Gastroesophageal sphincter (tissue), 4 donors: ENCODE data around the gene SPAG4. TPM values are rescaled to one million over a fixed set of nuclear protein-coding genes. Genes with fewer than 3 reads are reported as not detected.

Experiments used
- ATAC-seq: fragments of 150-250 bp; one replicate; pipeline ENCODE4 v1.9.1; 2016; ENCODE audit warnings: mild to moderate bottlenecking, moderate library complexity
- H3K27ac ChIP-seq, 4 donors: fragments of 200-600 bp; sonication (generic) in 3 of 4; 1 replicate in 3 of 4; 2 replicates in 1 of 4; pipeline ENCODE4 v1.5.1; 2016 to 2019
- H3K27me3 ChIP-seq: fragments of 200-600 bp; sonication (generic); one replicate; pipeline ENCODE4 v1.5.1; 2019
- H3K36me3 ChIP-seq, 2 donors: fragments of 200-600 bp; sonication (generic); one replicate each; pipeline ENCODE4 v1.5.1; 2019; ENCODE audit warnings: control low read depth in 1 of 2
- H3K4me1 ChIP-seq, 3 donors: fragments of 200-600 bp; sonication (generic); 1 replicate in 2 of 3; 2 replicates in 1 of 3; pipeline ENCODE4 v1.5.1; 2016 to 2019; ENCODE audit warnings: control low read depth in 2 of 3
- H3K4me3 ChIP-seq, 2 donors: fragments of 200-600 bp; sonication (generic); one replicate each; pipeline ENCODE4 v1.5.1; 2019; ENCODE audit warnings: mild to moderate bottlenecking in 1 of 2, moderate library complexity in 1 of 2
- H3K9me3 ChIP-seq, 3 donors: fragments of 200-600 bp; sonication (generic); one replicate each; pipeline ENCODE4 v1.5.1; 2017 to 2019; ENCODE audit warnings: control low read depth in 2 of 3
- EP300 ChIP-seq: sonication (generic); formaldehyde crosslinking; IDR thresholded peaks from one replicate; pipeline ENCODE4 v1.6.1; 2017; ENCODE audit warnings: antibody characterized with exemption, mild to moderate bottlenecking
- POLR2A ChIP-seq, 2 donors: fragments of 450-650 bp; IDR thresholded peaks; one replicate each; pipeline ENCODE4 v1.6.1; 2017; ENCODE audit warnings: antibody characterized with exemption in 2 of 2, mild to moderate bottlenecking in 2 of 2, moderate library complexity in 1 of 2
- POLR2AphosphoS5 ChIP-seq: sonication (generic); formaldehyde crosslinking; IDR thresholded peaks from one replicate; pipeline ENCODE4 v1.6.1; 2017; ENCODE audit warnings: antibody characterized with exemption
- WGBS, 2 donors: methylation state at CpG; one replicate each; pipeline ENCODE4 v1.1.5; 2018; ENCODE audit warnings: low coverage in 1 of 2; 5-methylcytosine and 5-hydroxymethylcytosine counted together
- total RNA-seq, 4 donors: library from RNA; depleted of rRNA; stranded (reverse); fragments of >200 nt; gene quantifications; one replicate each; pipeline ENCODE4 v1.1.0, GENCODE V29; 2016
- TF ChIP-seq, protein P1 (sequence below), 4 experiments: fragments of 200-600 bp in 2 of 4; fragments of 450-650 bp in 2 of 4; sonication (generic) in 1 of 4; IDR thresholded peaks; one replicate each; pipeline ENCODE4 v1.5.1; 2017 to 2019; ENCODE audit warnings: antibody characterized with exemption in 4 of 4, mild to moderate bottlenecking in 2 of 4, moderate library complexity in 2 of 4

The SPAG4 gene
- total RNA-seq, 4 donors from 2014 or later, result 0.85 to 3.5 (median 2.9) TPM

DNA sequence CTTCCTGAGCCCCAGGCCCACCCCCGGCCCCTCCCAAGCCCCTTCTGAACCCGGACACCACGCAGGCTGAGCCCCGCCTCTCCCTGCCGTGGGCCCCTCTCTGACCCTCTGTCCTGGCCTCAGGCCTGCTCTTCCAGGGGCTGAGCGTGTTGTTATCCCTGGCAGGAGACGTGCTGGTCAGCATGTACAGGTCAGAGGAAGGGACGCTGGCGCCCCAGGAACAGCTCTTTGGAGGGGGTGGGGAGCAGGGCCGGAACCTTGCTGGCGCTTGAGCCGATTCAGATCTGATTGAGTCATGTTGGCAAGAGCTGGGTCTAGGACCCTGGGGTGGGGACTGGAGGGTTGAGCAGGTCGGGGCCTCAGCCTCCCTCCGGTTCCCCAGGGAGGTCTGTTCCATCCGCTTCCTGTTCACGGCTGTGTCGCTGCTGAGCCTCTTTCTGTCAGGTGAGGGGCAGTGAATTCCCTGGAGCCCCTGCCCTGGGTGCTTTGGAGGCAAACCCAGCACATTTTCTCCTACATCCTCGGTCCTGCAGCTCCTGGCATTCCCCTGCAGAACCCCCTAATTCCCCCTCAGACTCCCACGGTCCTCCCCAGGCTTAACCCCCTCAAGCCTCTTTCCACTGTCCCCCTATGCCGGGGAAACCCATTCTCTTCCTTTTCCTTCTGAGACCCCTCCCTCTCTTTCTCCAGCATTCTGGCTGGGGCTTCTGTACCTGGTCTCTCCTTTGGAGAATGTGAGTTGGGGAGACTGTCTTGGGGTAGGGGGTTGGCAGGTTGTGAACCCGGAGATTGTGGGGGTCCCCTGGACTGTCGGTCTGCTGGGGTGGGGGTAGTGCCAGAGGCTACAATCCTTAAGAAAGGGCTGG lies 2.0 kb downstream of the SPAG4 start:
- H3K4me3 ChIP-seq, result peak overlapping the region; percentile 34 to 70
- peaks cover 0 to 14% of the 10 kb centered on the region in 2 donors for H3K36me3 ChIP-seq
- peak overlapping the region in 3 of 4 donors; percentile 80 to 97 (median 94) for H3K27ac ChIP-seq
- H3K27me3 ChIP-seq, result no peaks in the 10 kb centered on the region
- no peak for ATAC-seq
- no peak for TF ChIP-seq EP300
- TF ChIP-seq, protein P1, sequence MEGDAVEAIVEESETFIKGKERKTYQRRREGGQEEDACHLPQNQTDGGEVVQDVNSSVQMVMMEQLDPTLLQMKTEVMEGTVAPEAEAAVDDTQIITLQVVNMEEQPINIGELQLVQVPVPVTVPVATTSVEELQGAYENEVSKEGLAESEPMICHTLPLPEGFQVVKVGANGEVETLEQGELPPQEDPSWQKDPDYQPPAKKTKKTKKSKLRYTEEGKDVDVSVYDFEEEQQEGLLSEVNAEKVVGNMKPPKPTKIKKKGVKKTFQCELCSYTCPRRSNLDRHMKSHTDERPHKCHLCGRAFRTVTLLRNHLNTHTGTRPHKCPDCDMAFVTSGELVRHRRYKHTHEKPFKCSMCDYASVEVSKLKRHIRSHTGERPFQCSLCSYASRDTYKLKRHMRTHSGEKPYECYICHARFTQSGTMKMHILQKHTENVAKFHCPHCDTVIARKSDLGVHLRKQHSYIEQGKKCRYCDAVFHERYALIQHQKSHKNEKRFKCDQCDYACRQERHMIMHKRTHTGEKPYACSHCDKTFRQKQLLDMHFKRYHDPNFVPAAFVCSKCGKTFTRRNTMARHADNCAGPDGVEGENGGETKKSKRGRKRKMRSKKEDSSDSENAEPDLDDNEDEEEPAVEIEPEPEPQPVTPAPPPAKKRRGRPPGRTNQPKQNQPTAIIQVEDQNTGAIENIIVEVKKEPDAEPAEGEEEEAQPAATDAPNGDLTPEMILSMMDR (IDR thresholded peaks at IDR 0.05), result peak in 3 of 4 experiments; percentile 24 to 31 (median 29)
- H3K9me3 ChIP-seq, result no peaks in the 10 kb centered on the region
- H3K4me1 ChIP-seq, result peaks cover 0 to 45% (median 22%) of the 10 kb centered on the region in 3 donors
- 13 to 57% methylated on average over 1 to 7 of the region's 22 CpGs for WGBS, 2 donors

DNA sequence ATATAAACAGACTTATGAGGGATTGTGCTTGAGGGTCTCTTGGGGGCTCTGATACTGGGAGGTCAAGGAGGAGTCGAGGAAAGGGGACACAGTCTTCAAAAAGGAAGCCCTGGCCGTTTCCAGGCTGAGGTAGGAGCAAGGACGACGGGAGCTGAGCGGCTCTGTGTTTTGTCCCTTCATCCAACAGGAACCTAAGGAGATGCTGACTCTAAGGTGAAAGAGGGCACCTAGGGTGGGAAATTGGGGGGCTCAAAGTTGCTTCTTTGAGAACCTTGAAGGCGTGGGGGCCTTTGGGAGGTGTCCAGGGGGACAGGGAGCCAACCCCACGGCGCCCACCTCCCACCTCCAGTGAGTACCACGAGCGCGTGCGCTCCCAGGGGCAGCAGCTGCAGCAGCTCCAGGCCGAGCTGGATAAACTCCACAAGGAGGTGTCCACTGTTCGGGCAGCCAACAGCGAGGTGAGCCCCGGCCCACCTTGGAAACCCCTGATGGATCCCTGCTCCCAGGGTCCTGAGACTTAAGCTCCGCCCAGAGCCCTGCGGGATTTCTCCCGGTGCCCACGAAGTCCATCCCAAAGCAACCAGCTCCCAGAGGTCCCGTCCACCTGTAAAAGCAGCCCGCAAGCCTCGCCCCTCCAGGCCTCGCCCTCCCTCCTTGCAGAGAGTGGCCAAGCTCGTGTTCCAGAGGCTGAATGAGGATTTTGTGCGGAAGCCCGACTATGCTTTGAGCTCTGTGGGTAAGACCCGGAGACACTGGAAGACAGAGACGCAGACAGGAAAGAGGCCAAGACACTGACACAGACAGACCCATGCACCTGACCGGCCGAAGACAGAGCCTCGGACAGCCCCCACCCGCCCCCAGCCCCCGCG lies 2.9 kb downstream of the SPAG4 start:
- peaks cover 0 to 45% (median 22%) of the 10 kb centered on the region in 3 donors for H3K4me1 ChIP-seq
- H3K27me3 ChIP-seq, result no peaks in the 10 kb centered on the region
- TF ChIP-seq EP300 (no peak), POLR2A (IDR thresholded peaks at IDR 0.05) (no peak), POLR2AphosphoS5 (no peak)
- TF ChIP-seq, protein P1 (IDR thresholded peaks at IDR 0.05), result no peak
- 4% methylated on average over 4 of the region's 35 CpGs; no CpG with 5 or more reads in 1 of the 2 donors for WGBS, 2 donors
- H3K27ac ChIP-seq, result peak overlapping the region in 3 of 4 donors; percentile 54 to 97 (median 60)
- H3K9me3 ChIP-seq, result no peaks in the 10 kb centered on the region
- ATAC-seq, result no peak
- H3K4me3 ChIP-seq, result peak overlapping the region; percentile 32 to 70
- H3K36me3 ChIP-seq, result peaks cover 0 to 14% of the 10 kb centered on the region in 2 donors

DNA sequence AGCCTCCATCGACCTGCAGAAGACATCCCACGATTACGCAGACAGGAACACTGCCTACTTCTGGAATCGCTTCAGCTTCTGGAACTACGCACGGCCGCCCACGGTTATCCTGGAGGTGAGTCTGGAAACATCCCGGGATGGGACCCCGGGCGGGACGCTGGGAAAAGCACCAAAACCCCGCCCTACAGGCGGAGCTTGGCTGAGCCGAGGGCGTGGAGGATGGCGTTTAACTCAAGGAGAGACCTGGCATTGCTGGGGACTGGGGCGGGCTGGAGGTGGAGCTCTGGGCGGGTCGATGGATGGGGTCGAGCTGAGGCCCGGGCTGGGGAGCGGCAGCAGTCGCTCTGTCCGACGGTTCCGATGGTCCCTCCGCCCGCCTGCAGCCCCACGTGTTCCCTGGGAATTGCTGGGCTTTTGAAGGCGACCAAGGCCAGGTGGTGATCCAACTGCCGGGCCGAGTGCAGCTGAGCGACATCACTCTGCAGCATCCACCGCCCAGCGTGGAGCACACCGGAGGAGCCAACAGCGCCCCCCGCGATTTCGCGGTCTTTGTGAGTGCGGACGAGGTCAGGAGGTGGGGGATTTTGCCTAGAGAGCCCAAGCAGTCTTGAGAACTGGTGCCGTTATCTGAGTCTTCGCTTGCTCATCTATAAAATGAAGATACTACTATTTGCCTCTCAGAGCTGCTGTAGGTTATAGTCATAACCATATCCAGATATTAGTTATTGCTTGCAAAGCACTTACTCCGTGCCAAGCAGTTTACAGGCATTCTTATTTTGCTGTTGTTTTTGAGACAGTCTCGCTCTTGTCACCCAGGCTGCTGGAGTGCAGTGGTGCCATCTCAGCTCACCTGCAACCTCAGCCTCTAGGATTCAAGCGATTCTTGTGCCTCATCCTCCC lies 3.8 kb downstream of the SPAG4 start:
- peaks cover 0 to 16% of the 10 kb centered on the region in 2 donors for H3K36me3 ChIP-seq
- ATAC-seq, result peak; percentile 30
- no peaks in the 10 kb centered on the region for H3K9me3 ChIP-seq
- peak overlapping the region; percentile 32 to 70 for H3K4me3 ChIP-seq
- 3 to 62% methylated on average over 4 to 6 of the region's 49 CpGs for WGBS, 2 donors
- peaks cover 0 to 45% (median 22%) of the 10 kb centered on the region in 3 donors for H3K4me1 ChIP-seq
- H3K27me3 ChIP-seq, result no peaks in the 10 kb centered on the region
- TF ChIP-seq, protein P1 (IDR thresholded peaks at IDR 0.05), result peak in 1 of 4 experiments; percentile 40
- TF ChIP-seq EP300 (no peak), POLR2AphosphoS5 (peak; percentile 21), POLR2A (IDR thresholded peaks at IDR 0.05) (no peak)
- H3K27ac ChIP-seq, result peak overlapping the region in 3 of 4 donors; percentile 54 to 97 (median 60)

DNA sequence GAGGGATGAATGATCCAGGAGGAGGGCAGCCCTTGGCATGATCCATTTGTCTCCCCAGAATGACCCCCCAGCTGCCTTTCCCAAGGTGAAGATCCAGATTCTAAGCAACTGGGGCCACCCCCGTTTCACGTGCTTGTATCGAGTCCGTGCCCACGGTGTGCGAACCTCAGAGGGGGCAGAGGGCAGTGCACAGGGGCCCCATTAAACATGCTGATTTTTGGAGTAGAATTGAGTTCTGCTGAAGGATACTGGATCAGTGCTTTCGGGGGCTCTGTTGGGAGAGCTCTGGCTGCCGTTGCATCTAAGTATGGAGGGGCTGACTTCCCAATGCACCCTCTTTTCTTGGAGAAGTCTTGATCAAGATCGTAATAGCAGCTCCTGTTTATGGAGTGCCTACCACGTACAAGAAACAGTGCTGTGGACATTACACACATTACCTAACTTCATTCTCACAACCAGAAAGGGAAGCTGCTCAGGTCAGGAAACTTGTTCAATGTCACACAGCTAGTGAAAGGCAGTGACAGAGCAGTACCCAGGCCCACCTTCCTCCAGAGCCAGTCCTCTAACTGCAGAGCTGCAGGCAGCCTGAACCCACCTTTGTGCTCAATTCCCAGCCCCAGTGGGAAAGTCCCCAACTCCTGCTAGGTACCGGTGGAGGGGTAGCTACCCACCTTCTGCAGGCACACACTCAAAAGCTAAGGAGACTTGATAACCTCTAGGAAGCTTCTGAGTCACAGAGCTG lies 5.4 kb downstream of the SPAG4 start:
- no peaks in the 10 kb centered on the region for H3K9me3 ChIP-seq
- no peak overlapping the region for H3K27ac ChIP-seq
- no peaks in the 10 kb centered on the region for H3K27me3 ChIP-seq
- peaks cover 0 to 31% of the 10 kb centered on the region in 2 donors for H3K36me3 ChIP-seq
- H3K4me1 ChIP-seq, result peaks cover 0 to 38% (median 22%) of the 10 kb centered on the region in 3 donors
- TF ChIP-seq EP300 (no peak), POLR2AphosphoS5 (no peak), POLR2A (IDR thresholded peaks at IDR 0.05) (no peak)
- TF ChIP-seq, protein P1 (IDR thresholded peaks at IDR 0.05), result no peak
- no peak overlapping the region for H3K4me3 ChIP-seq
- ATAC-seq, result no peak
- WGBS, 2 donors, result 82 to 100% methylated on average over 1 to 4 of the region's 11 CpGs
